Measurements from ENCODE around the gene TANC1. TPM values are rescaled to one million over a fixed set of nuclear protein-coding genes. Genes with fewer than 3 reads are reported as not detected.

The TANC1 gene
- total and polyA plus RNA-seq, 2 experiments from 2014 or later, result 8.2 to 12.1 TPM

DNA sequence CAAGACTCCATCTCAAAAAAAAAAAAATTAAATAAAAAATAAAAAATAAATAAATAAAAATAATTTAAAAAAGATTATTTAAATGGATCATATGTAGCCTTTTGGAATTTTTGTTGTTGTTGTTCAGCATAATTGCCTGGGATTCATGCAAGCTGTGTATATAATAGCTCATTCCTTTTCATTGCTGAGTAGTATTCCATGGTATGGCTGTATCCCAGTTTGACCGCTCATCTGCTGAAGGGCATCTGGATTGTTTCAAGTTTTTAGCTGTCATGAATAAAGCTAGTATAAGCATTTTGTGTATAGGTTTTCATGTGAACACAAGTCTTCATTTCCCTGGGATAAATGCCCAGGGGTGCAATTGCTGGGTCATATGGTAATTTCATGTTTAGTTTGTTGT is 6.4 kb upstream of the TANC1 start:
- H3K27me3 ChIP-seq (replicated peaks; ENCODE audit: insufficient read depth), result no peaks in the 10 kb centered on the region
- no peak overlapping the region for H3K4me3 ChIP-seq
- no peak for DNase-seq
- peaks cover 9% of the 10 kb centered on the region; the same call in 1 of the 2 replicates for H3F3A ChIP-seq (ENCODE audit: insufficient read depth)
- H3K4me2 ChIP-seq (ENCODE audit: unreplicated experiment), result no peak overlapping the region
- H3K79me2 ChIP-seq (ENCODE audit: insufficient read depth), result no peaks in the 10 kb centered on the region
- no peaks in the 10 kb centered on the region for H3K9me3 ChIP-seq (ENCODE audit: low read depth)
- no peak for TF ChIP-seq EZH2phosphoT487 (IDR thresholded peaks at IDR 0.05; ENCODE audit: insufficient read depth, low read depth)
- H2AFZ ChIP-seq, result no peak overlapping the region
- no peak overlapping the region for H3K9ac ChIP-seq
- H3K4me1 ChIP-seq (ENCODE audit: insufficient read depth), result 0 out of 2 replicates have a peak, but pooled peaks cover 2% of the 10 kb centered on the region
- in situ Hi-C loops (cut with MboI), result no loop called here
- no peaks in the 10 kb centered on the region for H3K36me3 ChIP-seq (ENCODE audit: low read depth)
- no peaks in the 10 kb centered on the region for H4K20me1 ChIP-seq (ENCODE audit: insufficient read depth)
- no peak overlapping the region for H3K27ac ChIP-seq
- WGBS, 2 experiments (ENCODE audit: low coverage in 1 of 2, low lambda C conversion rate in 2 of 2, missing lambda C conversion rate in 2 of 2), result 93 to 96% methylated on average over 1 of the region's 1 CpG
- no peaks in the 10 kb centered on the region for H3K9me2 ChIP-seq (ENCODE audit: insufficient read depth)

DNA sequence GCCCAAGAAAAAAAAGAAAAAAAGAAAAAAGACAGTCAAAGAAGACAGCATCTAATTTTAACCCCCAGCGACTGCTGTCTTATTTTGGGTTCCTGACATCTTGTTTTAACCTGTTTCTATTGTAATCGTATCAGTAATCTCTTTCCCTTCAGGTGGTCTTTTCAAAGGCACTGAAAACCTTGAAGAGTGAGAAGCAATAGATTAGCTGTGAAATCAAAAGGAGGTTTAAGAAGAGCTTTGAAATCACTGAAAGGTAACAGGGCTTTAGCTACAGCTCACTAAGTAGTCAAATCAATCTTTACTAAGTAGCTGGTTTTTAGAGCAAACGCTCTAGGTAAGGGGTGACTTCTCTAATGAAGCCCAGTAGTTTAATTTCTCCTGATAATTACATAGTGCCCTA is 5.4 kb upstream of the TANC1 start:
- H3K9me2 ChIP-seq (ENCODE audit: insufficient read depth), result no peaks in the 10 kb centered on the region
- TF ChIP-seq EZH2phosphoT487 (IDR thresholded peaks at IDR 0.05; ENCODE audit: insufficient read depth, low read depth), result no peak
- TF ChIP-seq EZH2 (IDR thresholded peaks at IDR 0.05; ENCODE audit: insufficient read depth, poor library complexity, severe bottlenecking), result no peak
- 94 to 100% methylated on average over 3 of the region's 3 CpGs for WGBS, 2 experiments (ENCODE audit: low coverage in 1 of 2, low lambda C conversion rate in 2 of 2, missing lambda C conversion rate in 2 of 2)
- no peak overlapping the region for H3K4me2 ChIP-seq (ENCODE audit: unreplicated experiment)
- H2AFZ ChIP-seq, result no peak overlapping the region
- H3K79me2 ChIP-seq (ENCODE audit: insufficient read depth), result no peaks in the 10 kb centered on the region
- no peaks in the 10 kb centered on the region for H4K20me1 ChIP-seq (ENCODE audit: insufficient read depth)
- no peaks in the 10 kb centered on the region for H3K9me3 ChIP-seq (ENCODE audit: low read depth)
- no peak for DNase-seq
- peaks cover 15% of the 10 kb centered on the region for H3F3A ChIP-seq (ENCODE audit: insufficient read depth)
- H3K36me3 ChIP-seq (ENCODE audit: low read depth), result no peaks in the 10 kb centered on the region
- H3K9ac ChIP-seq, result no peak overlapping the region
- H3K4me1 ChIP-seq (ENCODE audit: insufficient read depth), result peaks cover 8% of the 10 kb centered on the region; the same call in 1 of the 2 replicates
- no peak overlapping the region for H3K4me3 ChIP-seq
- in situ Hi-C loops (cut with MboI), result no loop called here
- H3K27ac ChIP-seq, result no peak overlapping the region
- no peaks in the 10 kb centered on the region for H3K27me3 ChIP-seq (replicated peaks; ENCODE audit: insufficient read depth)

DNA sequence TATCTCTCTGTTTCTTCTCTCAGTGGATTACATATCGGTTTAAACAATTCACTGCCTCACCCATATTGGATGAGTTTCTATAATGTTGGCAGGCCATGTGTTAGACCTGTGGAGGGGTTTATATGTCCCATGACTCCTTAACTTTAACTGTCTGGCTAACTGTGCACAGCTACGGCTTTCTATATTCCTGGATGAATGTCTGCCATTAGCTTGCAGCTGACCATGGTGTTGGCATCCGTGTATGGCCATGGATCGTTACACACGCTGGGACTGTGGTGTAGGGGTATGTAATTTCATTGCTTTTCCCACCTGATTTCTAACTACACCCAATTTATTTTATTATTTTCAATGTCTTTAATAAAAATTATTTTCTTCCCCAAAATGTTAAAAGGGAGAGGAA is 3.3 kb upstream of the TANC1 start:
- no peak overlapping the region for H3K9ac ChIP-seq
- peaks cover 8% of the 10 kb centered on the region; the same call in 1 of the 2 replicates for H3K4me1 ChIP-seq (ENCODE audit: insufficient read depth)
- H3K9me3 ChIP-seq (ENCODE audit: low read depth), result no peaks in the 10 kb centered on the region
- H3K27ac ChIP-seq, result no peak overlapping the region
- no peaks in the 10 kb centered on the region for H3K27me3 ChIP-seq (replicated peaks; ENCODE audit: insufficient read depth)
- no peak overlapping the region for H3K4me3 ChIP-seq
- WGBS, 2 experiments (ENCODE audit: low coverage in 1 of 2, low lambda C conversion rate in 2 of 2, missing lambda C conversion rate in 2 of 2), result 93 to 95% methylated on average over 5 of the region's 5 CpGs
- in situ Hi-C loops (cut with MboI), result no loop called here
- H3K4me2 ChIP-seq (ENCODE audit: unreplicated experiment), result no peak overlapping the region
- no peak for TF ChIP-seq EZH2phosphoT487 (IDR thresholded peaks at IDR 0.05; ENCODE audit: insufficient read depth, low read depth)
- no peak for TF ChIP-seq EZH2 (IDR thresholded peaks at IDR 0.05; ENCODE audit: insufficient read depth, poor library complexity, severe bottlenecking)
- H3K9me2 ChIP-seq (ENCODE audit: insufficient read depth), result no peaks in the 10 kb centered on the region
- no peak for DNase-seq
- H4K20me1 ChIP-seq (ENCODE audit: insufficient read depth), result no peaks in the 10 kb centered on the region
- H2AFZ ChIP-seq, result no peak overlapping the region
- H3K79me2 ChIP-seq (ENCODE audit: insufficient read depth), result peaks cover 13% of the 10 kb centered on the region; the same call in 1 of the 2 replicates
- H3F3A ChIP-seq (ENCODE audit: insufficient read depth), result peaks cover 20% of the 10 kb centered on the region
- H3K36me3 ChIP-seq (ENCODE audit: low read depth), result no peaks in the 10 kb centered on the region

DNA sequence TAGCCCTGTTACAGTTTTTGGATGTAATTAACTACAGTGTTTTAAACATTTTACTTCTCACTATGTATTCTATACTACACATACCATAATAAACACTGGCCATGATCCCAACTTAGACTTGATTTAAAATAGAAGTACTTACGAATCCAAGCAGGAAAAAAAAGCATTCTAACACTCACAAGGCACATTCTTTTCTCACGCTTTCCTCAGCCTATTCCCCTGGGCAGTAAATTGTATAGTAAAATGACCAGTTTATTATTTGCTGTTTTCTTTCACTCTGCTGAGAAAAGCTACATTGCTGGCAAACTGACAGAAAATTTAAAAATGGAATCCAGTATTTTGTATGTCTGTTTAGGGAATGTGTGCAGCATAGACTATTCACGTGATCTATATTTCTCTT is 2.8 kb upstream of the TANC1 start:
- H3K36me3 ChIP-seq (ENCODE audit: low read depth), result no peaks in the 10 kb centered on the region
- no peak overlapping the region for H3K4me3 ChIP-seq
- H3F3A ChIP-seq (ENCODE audit: insufficient read depth), result peaks cover 25% of the 10 kb centered on the region
- H3K79me2 ChIP-seq (ENCODE audit: insufficient read depth), result peaks cover 18% of the 10 kb centered on the region
- no peaks in the 10 kb centered on the region for H3K9me2 ChIP-seq (ENCODE audit: insufficient read depth)
- no peak for DNase-seq
- TF ChIP-seq EZH2phosphoT487 (IDR thresholded peaks at IDR 0.05; ENCODE audit: insufficient read depth, low read depth), result no peak
- TF ChIP-seq EZH2 (IDR thresholded peaks at IDR 0.05; ENCODE audit: insufficient read depth, poor library complexity, severe bottlenecking), result no peak
- 92 to 93% methylated on average over 3 of the region's 3 CpGs for WGBS, 2 experiments (ENCODE audit: low coverage in 1 of 2, low lambda C conversion rate in 2 of 2, missing lambda C conversion rate in 2 of 2)
- in situ Hi-C loops (cut with MboI), result no loop called here
- no peak overlapping the region for H2AFZ ChIP-seq
- H3K4me1 ChIP-seq (ENCODE audit: insufficient read depth), result peaks cover 8% of the 10 kb centered on the region; the same call in 1 of the 2 replicates
- no peaks in the 10 kb centered on the region for H3K9me3 ChIP-seq (ENCODE audit: low read depth)
- H3K4me2 ChIP-seq (ENCODE audit: unreplicated experiment), result no peak overlapping the region
- no peaks in the 10 kb centered on the region for H3K27me3 ChIP-seq (replicated peaks; ENCODE audit: insufficient read depth)
- H3K9ac ChIP-seq, result no peak overlapping the region
- H4K20me1 ChIP-seq (ENCODE audit: insufficient read depth), result no peaks in the 10 kb centered on the region
- H3K27ac ChIP-seq, result no peak overlapping the region

DNA sequence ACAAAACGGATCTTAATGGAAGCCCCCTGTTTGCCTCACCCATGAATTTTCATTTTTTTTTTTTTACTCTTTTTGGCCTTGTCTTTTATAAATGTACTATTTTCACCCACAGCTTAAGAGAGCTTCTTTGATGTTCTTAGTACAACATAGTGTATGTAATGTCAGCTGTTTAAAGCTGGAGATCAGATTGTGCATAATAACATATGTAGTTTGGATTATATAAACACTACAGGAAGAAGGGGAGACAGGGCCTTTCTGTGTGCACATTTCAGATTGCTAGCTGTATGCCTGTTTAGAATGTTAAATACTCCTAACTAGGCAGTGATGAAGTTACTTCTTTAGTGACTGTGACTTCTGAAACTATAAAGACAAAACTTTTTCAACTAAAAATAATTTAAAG is 2.1 kb upstream of the TANC1 start:
- in situ Hi-C loops (cut with MboI), result no loop called here
- H3K4me2 ChIP-seq (ENCODE audit: unreplicated experiment), result no peak overlapping the region
- no peak for DNase-seq

More for the DNA sequence above, 2.1 kb upstream of the TANC1 start:
- Histone ChIP-seq H2AFZ (no peak overlapping the region), H3K9me3 (ENCODE audit: low read depth) (no peaks in the 10 kb centered on the region), H3K79me2 (ENCODE audit: insufficient read depth) (peaks cover 25% of the 10 kb centered on the region), H3K9me2 (ENCODE audit: insufficient read depth) (no peaks in the 10 kb centered on the region), H3F3A (ENCODE audit: insufficient read depth) (peaks cover 32% of the 10 kb centered on the region), H3K27ac (no peak overlapping the region), H4K20me1 (ENCODE audit: insufficient read depth) (no peaks in the 10 kb centered on the region), H3K9ac (no peak overlapping the region), H3K4me1 (ENCODE audit: insufficient read depth) (peaks cover 8% of the 10 kb centered on the region; the same call in 1 of the 2 replicates), H3K27me3 (replicated peaks; ENCODE audit: insufficient read depth) (no peaks in the 10 kb centered on the region), H3K36me3 (ENCODE audit: low read depth) (no peaks in the 10 kb centered on the region), H3K4me3 (no peak overlapping the region)
- WGBS, 2 experiments (ENCODE audit: low coverage in 1 of 2, low lambda C conversion rate in 2 of 2, missing lambda C conversion rate in 2 of 2), result 89 to 96% methylated on average over 1 of the region's 1 CpG
- TF ChIP-seq EZH2phosphoT487 (IDR thresholded peaks at IDR 0.05; ENCODE audit: insufficient read depth, low read depth) (no peak), EZH2 (IDR thresholded peaks at IDR 0.05; ENCODE audit: insufficient read depth, poor library complexity, severe bottlenecking) (no peak)

Data from GM23248 (cell line).